Suprapubic skin (tissue), 3 donors: Measurements from ENCODE around the gene UCK2.

Source experiments
- CTCF ChIP-seq, 2 donors: fragments of 200-600 bp in 1 of 2; fragments of 450-650 bp in 1 of 2; sonication (generic) in 1 of 2; IDR thresholded peaks; one replicate each; pipeline ENCODE4 v1.5.1; 2016 to 2019; ENCODE audit warnings: antibody characterized with exemption in 2 of 2, mild to moderate bottlenecking in 1 of 2, moderate library complexity in 1 of 2
- POLR2A ChIP-seq, 2 donors: fragments of 450-650 bp; IDR thresholded peaks; one replicate each; pipeline ENCODE4 v1.6.1; 2017; ENCODE audit warnings: antibody characterized with exemption in 2 of 2, mild to moderate bottlenecking in 2 of 2, moderate library complexity in 2 of 2

- TF ChIP-seq CTCF (IDR thresholded peaks at IDR 0.05) (no peak), POLR2A (IDR thresholded peaks at IDR 0.05) (no peak)
Measured at GRCh38 chr1:165886983-165887382, 59.6 kb downstream of the UCK2 start.
